Vagina (tissue), 2 donors: ENCODE results near the gene MT1G. TPM values are rescaled to one million over a fixed set of nuclear protein-coding genes. Genes with fewer than 3 reads are reported as not detected.
A peak's percentile ranks its signal among the peaks of the same experiment; 100 is the strongest.

ENCODE experiments used
- DNase-seq, 2 donors: peaks; one replicate each; pipeline ENCODE4 v3.0.0-alpha.2; 2017; ENCODE audit errors: extremely low spot score in 2 of 2
- H3K27ac ChIP-seq: fragments of 200-600 bp; sonication (generic); one replicate; pipeline ENCODE4 v1.5.1; 2019
- H3K27me3 ChIP-seq: fragments of 200-600 bp; sonication (generic); one replicate; pipeline ENCODE4 v1.5.1; 2019
- H3K36me3 ChIP-seq, 2 donors: fragments of 200-600 bp; sonication (generic); one replicate each; pipeline ENCODE4 v1.5.1; 2017 to 2019
- H3K4me1 ChIP-seq: fragments of 200-600 bp; sonication (generic); one replicate; pipeline ENCODE4 v1.5.1; 2019
- H3K4me3 ChIP-seq, 2 donors: fragments of 200-600 bp; sonication (generic); 1 replicate in 1 of 2; 2 replicates in 1 of 2; pipeline ENCODE4 v1.5.1; 2016 to 2019
- H3K9me3 ChIP-seq: fragments of 200-600 bp; sonication (generic); one replicate; pipeline ENCODE4 v1.5.1; 2019
- POLR2A ChIP-seq, 2 donors: fragments of 450-650 bp; IDR thresholded peaks; one replicate each; pipeline ENCODE4 v1.6.1; 2017; ENCODE audit warnings: antibody characterized with exemption in 2 of 2, mild to moderate bottlenecking in 2 of 2, moderate library complexity in 2 of 2
- POLR2AphosphoS5 ChIP-seq, 2 donors: sonication (generic); formaldehyde crosslinking; IDR thresholded peaks; one replicate each; pipeline ENCODE4 v1.9.0; 2017; ENCODE audit warnings: antibody characterized with exemption in 2 of 2, mild to moderate bottlenecking in 2 of 2, low read depth in 1 of 2; ENCODE audit not compliant: insufficient read depth in 1 of 2
- intact Hi-C: fragments of 100-400 bp; cut with DNase I; formaldehyde crosslinking; loops from one replicate; pipeline ENCODE4 v1.15.1; 2023
- total RNA-seq: library from RNA; depleted of rRNA; stranded (reverse); fragments of >200 nt; gene quantifications from one replicate; pipeline ENCODE4 v1.2.3, GENCODE V29; 2016
- TF ChIP-seq, protein P1 (sequence below), 3 experiments: fragments of 450-650 bp in 2 of 3; fragments of 200-600 bp in 1 of 3; sonication (generic) in 1 of 3; IDR thresholded peaks; one replicate each; pipeline ENCODE4 v1.5.1; 2017 to 2019; ENCODE audit warnings: antibody characterized with exemption in 3 of 3, mild to moderate bottlenecking in 2 of 3, moderate library complexity in 2 of 3

The MT1G gene
- total RNA-seq, 1 donor from 2014 or later, result not detected

DNA sequence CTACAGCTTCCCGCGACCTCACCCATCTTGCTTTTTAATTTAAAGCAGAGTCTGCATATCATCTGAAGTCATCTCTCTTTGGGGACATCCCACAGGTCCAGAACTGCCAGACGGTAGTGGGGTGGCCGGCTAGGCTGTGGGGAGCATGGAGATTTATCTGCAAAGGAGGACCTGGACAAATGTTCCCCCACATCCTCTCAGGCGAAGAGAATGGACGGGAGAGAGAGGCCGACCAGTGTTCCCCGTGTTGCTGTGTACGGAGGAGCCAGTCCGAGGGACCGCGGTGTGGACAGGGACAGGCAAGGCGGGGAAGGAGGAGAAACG lies 36.1 kb downstream of the MT1G start:
- intact Hi-C loops, result loop anchor here (2.0 kb wide), 1 partner anchor 23 kb away; the partner anchor contains the start of gene MT2A
- no peaks in the 10 kb centered on the region for H3K9me3 ChIP-seq
- no peaks in the 10 kb centered on the region for H3K36me3 ChIP-seq
- no peak for DNase-seq
- no peaks in the 10 kb centered on the region for H3K27me3 ChIP-seq
- TF ChIP-seq, protein P1, sequence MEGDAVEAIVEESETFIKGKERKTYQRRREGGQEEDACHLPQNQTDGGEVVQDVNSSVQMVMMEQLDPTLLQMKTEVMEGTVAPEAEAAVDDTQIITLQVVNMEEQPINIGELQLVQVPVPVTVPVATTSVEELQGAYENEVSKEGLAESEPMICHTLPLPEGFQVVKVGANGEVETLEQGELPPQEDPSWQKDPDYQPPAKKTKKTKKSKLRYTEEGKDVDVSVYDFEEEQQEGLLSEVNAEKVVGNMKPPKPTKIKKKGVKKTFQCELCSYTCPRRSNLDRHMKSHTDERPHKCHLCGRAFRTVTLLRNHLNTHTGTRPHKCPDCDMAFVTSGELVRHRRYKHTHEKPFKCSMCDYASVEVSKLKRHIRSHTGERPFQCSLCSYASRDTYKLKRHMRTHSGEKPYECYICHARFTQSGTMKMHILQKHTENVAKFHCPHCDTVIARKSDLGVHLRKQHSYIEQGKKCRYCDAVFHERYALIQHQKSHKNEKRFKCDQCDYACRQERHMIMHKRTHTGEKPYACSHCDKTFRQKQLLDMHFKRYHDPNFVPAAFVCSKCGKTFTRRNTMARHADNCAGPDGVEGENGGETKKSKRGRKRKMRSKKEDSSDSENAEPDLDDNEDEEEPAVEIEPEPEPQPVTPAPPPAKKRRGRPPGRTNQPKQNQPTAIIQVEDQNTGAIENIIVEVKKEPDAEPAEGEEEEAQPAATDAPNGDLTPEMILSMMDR (IDR thresholded peaks at IDR 0.05), result no peak
- no peak for TF ChIP-seq POLR2A (IDR thresholded peaks at IDR 0.05)
- no peak for TF ChIP-seq POLR2AphosphoS5 (IDR thresholded peaks at IDR 0.05; ENCODE audit: insufficient read depth in 1 of 2, low read depth in 1 of 2)
- H3K4me1 ChIP-seq, result peaks cover 25% of the 10 kb centered on the region
- peak overlapping the region; percentile 52 to 53 for H3K4me3 ChIP-seq
- peak overlapping the region; percentile 71 for H3K27ac ChIP-seq

DNA sequence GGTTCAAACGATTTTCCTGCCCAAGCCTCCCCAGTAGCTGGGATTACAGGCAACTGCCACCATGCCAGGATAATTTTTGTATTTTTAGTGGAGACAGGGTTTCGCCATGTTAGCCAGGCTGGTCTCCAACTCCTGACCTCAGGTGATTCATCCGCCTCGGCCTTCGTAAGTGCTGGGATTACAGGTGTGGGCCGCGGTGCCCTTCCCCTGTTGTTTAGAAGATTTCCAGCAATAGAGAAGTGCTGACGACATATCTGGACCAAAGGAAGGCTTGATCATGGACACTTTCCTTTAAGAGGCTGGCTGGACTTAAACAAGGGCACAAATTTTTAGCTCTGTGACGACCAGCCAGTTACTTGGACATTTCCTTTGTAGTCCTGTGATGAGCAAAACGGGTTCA lies 36.7 kb downstream of the MT1G start:
- H3K4me1 ChIP-seq, result peaks cover 31% of the 10 kb centered on the region
- no peak overlapping the region for H3K4me3 ChIP-seq
- no peak for TF ChIP-seq POLR2A (IDR thresholded peaks at IDR 0.05)
- TF ChIP-seq, protein P1 (IDR thresholded peaks at IDR 0.05), result no peak
- no peak for TF ChIP-seq POLR2AphosphoS5 (IDR thresholded peaks at IDR 0.05; ENCODE audit: insufficient read depth in 1 of 2, low read depth in 1 of 2)
- no peaks in the 10 kb centered on the region for H3K27me3 ChIP-seq
- H3K27ac ChIP-seq, result no peak overlapping the region
- no peak for DNase-seq
- H3K9me3 ChIP-seq, result no peaks in the 10 kb centered on the region
- H3K36me3 ChIP-seq, result no peaks in the 10 kb centered on the region
- intact Hi-C loops, result no loop called here

DNA sequence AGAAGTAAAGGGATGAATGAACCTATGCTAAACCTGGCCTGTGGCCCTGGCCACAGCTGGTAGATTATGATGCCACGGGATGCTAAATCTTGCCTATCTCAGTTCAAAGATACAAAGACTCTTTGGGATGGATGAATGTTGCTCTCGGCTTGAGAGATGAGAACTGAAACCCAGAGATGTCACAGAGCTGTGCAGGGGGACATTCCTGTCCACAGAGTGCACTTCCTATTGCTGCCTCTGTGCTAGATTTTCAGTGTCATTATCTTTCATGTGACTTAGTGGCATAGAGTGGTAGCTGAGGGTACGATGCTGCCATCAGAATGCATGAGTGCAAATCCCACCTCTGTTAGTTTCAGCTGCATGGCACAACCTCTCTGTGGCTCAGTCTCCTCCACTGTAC lies 37.7 kb downstream of the MT1G start:
- intact Hi-C loops, result no loop called here
- no peak for TF ChIP-seq POLR2AphosphoS5 (IDR thresholded peaks at IDR 0.05; ENCODE audit: insufficient read depth in 1 of 2, low read depth in 1 of 2)
- TF ChIP-seq, protein P1 (IDR thresholded peaks at IDR 0.05), result no peak
- TF ChIP-seq POLR2A (IDR thresholded peaks at IDR 0.05), result no peak
- Histone ChIP-seq H3K4me1 (peaks cover 28% of the 10 kb centered on the region), H3K4me3 (no peak overlapping the region), H3K27ac (no peak overlapping the region), H3K9me3 (no peaks in the 10 kb centered on the region), H3K36me3 (no peaks in the 10 kb centered on the region), H3K27me3 (no peaks in the 10 kb centered on the region)
- no peak for DNase-seq

DNA sequence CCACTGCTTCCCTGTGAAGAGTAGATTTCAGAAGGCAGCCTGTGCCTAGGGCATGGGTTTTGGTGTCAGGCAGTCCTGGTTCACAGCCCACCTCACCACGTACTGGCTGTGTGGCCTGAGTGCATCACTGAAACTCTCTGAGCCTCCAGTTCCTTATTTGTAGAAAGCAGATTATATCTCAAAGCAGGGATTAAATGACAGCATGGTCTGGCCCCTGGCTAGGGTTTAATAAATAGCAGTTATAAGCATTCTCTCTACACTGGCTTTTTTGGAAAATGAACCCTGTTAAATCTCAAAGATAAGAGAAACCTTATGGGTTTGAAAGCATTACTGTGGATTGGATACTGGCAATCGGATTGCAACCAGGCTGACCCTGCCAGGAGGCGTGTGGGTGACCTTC lies 38.3 kb downstream of the MT1G start:
- TF ChIP-seq, protein P1 (IDR thresholded peaks at IDR 0.05), result no peak
- TF ChIP-seq POLR2A (IDR thresholded peaks at IDR 0.05) (no peak), POLR2AphosphoS5 (IDR thresholded peaks at IDR 0.05; ENCODE audit: insufficient read depth in 1 of 2, low read depth in 1 of 2) (no peak)
- H3K27me3 ChIP-seq, result no peaks in the 10 kb centered on the region
- intact Hi-C loops, result loop anchor here (5.0 kb wide), 1 partner anchor 53 kb away; the partner anchor contains the start of gene MT1X
- H3K4me3 ChIP-seq, result no peak overlapping the region
- H3K4me1 ChIP-seq, result peaks cover 30% of the 10 kb centered on the region
- no peak for DNase-seq
- H3K9me3 ChIP-seq, result no peaks in the 10 kb centered on the region
- H3K36me3 ChIP-seq, result no peaks in the 10 kb centered on the region
- H3K27ac ChIP-seq, result no peak overlapping the region

DNA sequence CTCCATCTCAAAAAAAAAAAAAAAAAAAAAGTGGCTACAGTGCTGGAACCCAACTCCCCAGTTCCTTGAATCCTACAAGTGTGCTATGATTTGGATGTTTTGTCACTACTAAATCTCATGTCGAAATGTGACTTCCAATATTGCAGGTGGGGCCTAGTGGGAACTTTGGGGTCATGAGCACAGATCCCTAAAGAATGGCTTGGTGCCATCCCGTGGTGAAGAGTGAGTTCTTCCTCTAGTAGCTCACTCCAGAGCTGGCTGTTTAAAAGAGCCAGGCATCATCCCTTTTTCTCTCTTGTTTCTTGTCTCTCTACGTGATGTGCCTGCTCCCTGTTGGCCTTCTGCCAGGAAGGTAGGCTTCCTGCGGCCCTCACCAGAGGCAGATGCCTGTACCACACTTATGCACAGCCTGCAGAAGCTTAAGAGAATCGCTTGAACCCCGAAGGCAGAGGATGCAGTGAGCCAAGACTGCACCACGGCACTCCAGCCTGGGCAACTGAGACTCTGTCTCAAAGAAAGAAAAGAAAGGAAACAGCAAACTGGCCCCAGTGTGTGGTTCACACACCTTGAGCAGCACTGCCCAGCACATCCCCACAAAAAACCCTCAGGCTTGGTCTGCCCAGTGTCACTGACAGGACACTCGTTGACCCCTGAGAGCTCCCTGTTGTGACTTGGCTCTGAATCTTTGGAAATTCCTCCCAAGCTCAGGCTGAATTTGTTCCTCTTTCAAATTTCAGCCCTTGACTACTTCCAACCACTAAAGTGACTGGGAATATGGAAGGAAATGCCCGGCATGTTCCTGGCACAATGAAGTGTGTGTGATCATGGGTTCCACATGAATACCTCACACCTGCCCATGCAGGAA lies 39.1 kb downstream of the MT1G start:
- H3K27ac ChIP-seq, result peak overlapping the region; percentile 45

More for the DNA sequence above, 39.1 kb downstream of the MT1G start:
- H3K27me3 ChIP-seq, result no peaks in the 10 kb centered on the region
- H3K9me3 ChIP-seq, result no peaks in the 10 kb centered on the region
- TF ChIP-seq POLR2A (IDR thresholded peaks at IDR 0.05), result no peak
- TF ChIP-seq POLR2AphosphoS5 (IDR thresholded peaks at IDR 0.05; ENCODE audit: insufficient read depth in 1 of 2, low read depth in 1 of 2), result no peak
- TF ChIP-seq, protein P1 (IDR thresholded peaks at IDR 0.05), result no peak
- DNase-seq, result no peak
- intact Hi-C loops, result loop anchor here (5.0 kb wide), 1 partner anchor 54 kb away; the partner anchor contains the start of gene MT1X
- peaks cover 30% of the 10 kb centered on the region for H3K4me1 ChIP-seq
- H3K36me3 ChIP-seq, result no peaks in the 10 kb centered on the region
- H3K4me3 ChIP-seq, result no peak overlapping the region
